Measurements from ENCODE around the gene METTL16. TPM values are rescaled to one million over a fixed set of nuclear protein-coding genes. Genes with fewer than 3 reads are reported as not detected.
"Not testable (repeated sequence)": the region's sequence is repeated elsewhere in the genome, so short reads cannot be mapped to it uniquely, and the experiment has no call there.

Gene METTL16
- total RNA-seq, 6 experiments from 2014 or later, result 21.7 to 25.7 (median 24.1) TPM

- peaks cover 18% of the 10 kb centered on the region for H3K4me1 Mint-ChIP-seq (ENCODE audit: low read depth)
- H3K27ac Mint-ChIP-seq, result no peak overlapping the region
- DNase-seq, result no peak
- no peak for TF ChIP-seq CTCF (IDR thresholded peaks at IDR 0.05)
- no peaks in the 10 kb centered on the region; the same call in 1 of the 2 replicates for H3K36me3 Mint-ChIP-seq (ENCODE audit: low read depth)
- H3K4me3 Mint-ChIP-seq, result no peak overlapping the region
- H3K9me3 Mint-ChIP-seq, result no peaks in the 10 kb centered on the region
- no peaks in the 10 kb centered on the region for H3K27me3 Mint-ChIP-seq (ENCODE audit: insufficient read depth)
These were observed 24.4 kb downstream of the METTL16 start for GRCh38 chr17:2487306-2487705.

GRCh38 chr17:2486709-2487108 lies 25.0 kb downstream of the METTL16 start:
- H3K4me1 Mint-ChIP-seq (ENCODE audit: low read depth), result peaks cover 21% of the 10 kb centered on the region
- DNase-seq; H3K27ac Mint-ChIP-seq; H3K27me3 Mint-ChIP-seq (ENCODE audit: insufficient read depth); H3K9me3 Mint-ChIP-seq; H3K36me3 Mint-ChIP-seq (ENCODE audit: low read depth); H3K4me3 Mint-ChIP-seq: not testable (repeated sequence)

DNA sequence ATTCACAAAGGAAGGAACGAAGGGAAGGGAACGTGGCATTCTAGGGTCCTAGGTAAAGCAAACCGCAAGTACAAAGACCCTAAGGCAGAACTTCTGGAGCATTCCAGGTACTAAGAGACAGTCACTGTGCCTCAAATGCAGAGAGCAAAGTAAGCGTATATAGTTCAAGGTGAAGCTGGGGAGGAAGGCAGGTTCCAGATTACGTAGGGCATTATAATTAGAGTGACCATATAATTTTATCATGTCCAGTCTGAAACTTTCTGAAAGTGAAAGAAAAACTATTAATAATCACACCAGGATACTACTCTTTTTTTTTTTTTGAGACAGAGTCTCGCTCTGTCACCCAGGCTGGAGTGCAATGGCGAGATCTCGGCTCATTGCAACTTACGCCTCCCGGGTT lies 25.7 kb downstream of the METTL16 start:
- Mint-ChIP-seq H3K4me1 (ENCODE audit: low read depth) (peaks cover 16% of the 10 kb centered on the region), H3K27ac (no peak overlapping the region), H3K27me3 (ENCODE audit: insufficient read depth) (no peaks in the 10 kb centered on the region), H3K4me3 (no peak overlapping the region), H3K9me3 (no peaks in the 10 kb centered on the region), H3K36me3 (ENCODE audit: low read depth) (no peaks in the 10 kb centered on the region; the same call in 1 of the 2 replicates)
- DNase-seq, result no peak
- TF ChIP-seq CTCF (IDR thresholded peaks at IDR 0.05), result no peak

DNA sequence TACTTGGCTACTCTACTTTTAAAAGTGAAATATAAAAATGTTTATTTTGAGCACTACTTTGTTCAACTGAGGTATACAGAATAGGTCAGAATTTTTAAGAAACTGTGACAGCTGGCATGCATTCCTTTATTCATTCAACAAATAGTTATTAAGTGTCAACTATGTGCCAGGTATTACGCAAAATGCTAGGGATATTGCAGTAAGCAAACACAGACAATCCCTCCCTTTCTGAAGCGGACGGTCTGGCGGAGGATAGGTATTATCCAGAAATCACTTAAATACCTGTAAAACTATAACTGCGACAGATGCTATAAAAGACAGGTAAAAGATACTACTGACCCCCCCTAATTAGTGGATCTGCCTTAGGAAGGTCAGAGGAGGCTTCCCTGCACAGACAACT lies 26.1 kb downstream of the METTL16 start:
- no peak for DNase-seq
- no peak overlapping the region for H3K27ac Mint-ChIP-seq
- peaks cover 12% of the 10 kb centered on the region for H3K4me1 Mint-ChIP-seq (ENCODE audit: low read depth)
- no peaks in the 10 kb centered on the region for H3K27me3 Mint-ChIP-seq (ENCODE audit: insufficient read depth)
- no peaks in the 10 kb centered on the region; the same call in 1 of the 2 replicates for H3K36me3 Mint-ChIP-seq (ENCODE audit: low read depth)
- no peak overlapping the region for H3K4me3 Mint-ChIP-seq
- H3K9me3 Mint-ChIP-seq, result no peaks in the 10 kb centered on the region
- no peak for TF ChIP-seq CTCF (IDR thresholded peaks at IDR 0.05)

- Mint-ChIP-seq H3K27me3 (ENCODE audit: insufficient read depth) (no peaks in the 10 kb centered on the region), H3K27ac (no peak overlapping the region), H3K4me1 (ENCODE audit: low read depth) (peaks cover 12% of the 10 kb centered on the region), H3K9me3 (no peaks in the 10 kb centered on the region), H3K36me3 (ENCODE audit: low read depth) (no peaks in the 10 kb centered on the region; the same call in 1 of the 2 replicates), H3K4me3 (no peak overlapping the region)
- no peak for TF ChIP-seq CTCF (IDR thresholded peaks at IDR 0.05)
- DNase-seq, result no peak
These were observed 26.8 kb downstream of the METTL16 start for GRCh38 chr17:2484876-2485275.

GRCh38 chr17:2483084-2483483 lies 28.6 kb downstream of the METTL16 start:
- no peaks in the 10 kb centered on the region for H3K9me3 Mint-ChIP-seq
- no peaks in the 10 kb centered on the region for H3K36me3 Mint-ChIP-seq (ENCODE audit: low read depth)

More at GRCh38 chr17:2483084-2483483, 28.6 kb downstream of the METTL16 start:
- Mint-ChIP-seq H3K27ac (no peak overlapping the region), H3K27me3 (ENCODE audit: insufficient read depth) (no peaks in the 10 kb centered on the region), H3K4me3 (no peak overlapping the region), H3K4me1 (ENCODE audit: low read depth) (peaks cover 12% of the 10 kb centered on the region)
- no peak for TF ChIP-seq CTCF (IDR thresholded peaks at IDR 0.05)
- no peak for DNase-seq

All from HFFc6 (cell line).